Stimulated activated CD4-positive, alpha-beta T cell treated with anti-CD3 and anti-CD28 coated beads, Interleukin-1b, Interleukin-23, amount 100 ng/mL, for 24 hours (primary cell): ENCODE data around the gene CLSTN2.

Experiments
- DNase-seq, 4 experiments: peaks; one replicate each; pipeline ENCODE4 v3.0.0-alpha.2; 2020; ENCODE audit warnings: low read depth in 4 of 4, low spot score in 1 of 4

CLSTN2 gene

DNA sequence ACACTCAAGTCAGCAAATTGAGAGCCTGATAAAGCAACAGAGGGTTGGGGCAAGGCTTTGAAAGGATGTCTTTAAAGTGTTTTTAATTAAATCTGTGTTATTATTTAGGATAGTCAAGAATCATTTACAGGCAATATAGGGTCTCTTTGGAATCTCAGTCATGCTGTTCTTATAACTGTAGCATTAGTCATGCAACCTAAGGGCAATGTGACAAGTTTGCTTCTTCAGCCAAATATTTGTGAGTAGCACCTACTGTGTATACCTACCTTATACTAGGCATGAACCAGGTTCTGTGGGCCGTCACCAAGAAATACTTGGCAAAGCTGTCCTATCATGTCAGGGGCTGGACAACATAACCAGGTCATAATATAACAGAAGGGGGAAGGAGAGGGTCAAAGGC lies 558.3 kb downstream of the CLSTN2 start:
- DNase-seq, result no peak

GRCh38 chr3:140494970-140495369 lies 560.0 kb downstream of the CLSTN2 start:
- DNase-seq, result no peak

DNA sequence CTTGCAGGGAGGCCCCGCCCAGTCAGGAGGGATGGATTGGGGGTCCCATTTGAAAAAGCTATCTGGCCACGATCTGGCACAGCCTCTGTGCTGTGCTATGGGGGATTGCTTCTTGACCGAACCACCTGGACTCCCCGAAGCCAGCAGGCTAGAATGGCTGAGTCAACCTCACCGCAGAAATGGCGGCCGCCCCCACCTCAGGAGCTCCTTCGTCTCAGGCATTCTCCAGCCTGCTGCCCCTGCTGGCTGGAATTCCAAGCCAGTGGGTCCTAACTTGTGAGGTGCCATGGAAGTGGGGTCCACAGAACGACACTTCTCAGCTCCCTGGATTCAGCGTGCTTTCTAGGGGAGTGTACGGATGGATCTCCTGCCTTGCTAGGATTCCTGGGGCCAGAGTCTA lies 562.3 kb downstream of the CLSTN2 start:
- no peak for DNase-seq

DNA sequence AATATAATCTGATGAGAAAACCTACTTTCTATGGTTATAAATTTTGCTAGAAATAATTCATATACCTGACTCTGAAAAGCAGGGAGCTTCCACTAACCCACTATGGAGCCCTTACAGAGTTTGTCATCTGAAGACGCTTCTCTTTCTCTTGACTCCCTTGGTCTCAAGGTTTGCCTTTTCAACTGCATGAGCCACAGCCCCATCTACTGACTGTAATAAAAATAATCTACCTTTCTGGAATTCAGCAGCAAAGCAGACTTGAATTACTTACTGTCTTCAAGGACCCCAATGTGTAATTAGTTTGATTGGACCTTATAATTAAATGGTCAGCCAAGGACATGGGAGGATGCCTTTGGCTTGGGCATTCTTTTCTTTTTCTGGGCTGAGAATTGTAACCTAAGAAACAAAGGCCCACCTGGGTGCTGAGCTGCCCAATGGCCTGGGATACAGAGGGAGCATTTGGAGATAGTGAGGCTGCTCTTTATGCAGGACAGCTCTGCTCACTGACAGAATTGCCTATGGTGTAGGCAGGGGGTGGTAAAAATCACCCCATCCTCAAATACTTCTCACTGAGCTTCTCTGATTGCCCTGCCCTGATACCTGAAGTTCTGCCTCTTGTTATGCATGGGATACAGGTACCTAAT lies 564.3 kb downstream of the CLSTN2 start:
- no peak for DNase-seq

GRCh38 chr3:140500473-140500872 lies 565.5 kb downstream of the CLSTN2 start:
- DNase-seq, result no peak

DNA sequence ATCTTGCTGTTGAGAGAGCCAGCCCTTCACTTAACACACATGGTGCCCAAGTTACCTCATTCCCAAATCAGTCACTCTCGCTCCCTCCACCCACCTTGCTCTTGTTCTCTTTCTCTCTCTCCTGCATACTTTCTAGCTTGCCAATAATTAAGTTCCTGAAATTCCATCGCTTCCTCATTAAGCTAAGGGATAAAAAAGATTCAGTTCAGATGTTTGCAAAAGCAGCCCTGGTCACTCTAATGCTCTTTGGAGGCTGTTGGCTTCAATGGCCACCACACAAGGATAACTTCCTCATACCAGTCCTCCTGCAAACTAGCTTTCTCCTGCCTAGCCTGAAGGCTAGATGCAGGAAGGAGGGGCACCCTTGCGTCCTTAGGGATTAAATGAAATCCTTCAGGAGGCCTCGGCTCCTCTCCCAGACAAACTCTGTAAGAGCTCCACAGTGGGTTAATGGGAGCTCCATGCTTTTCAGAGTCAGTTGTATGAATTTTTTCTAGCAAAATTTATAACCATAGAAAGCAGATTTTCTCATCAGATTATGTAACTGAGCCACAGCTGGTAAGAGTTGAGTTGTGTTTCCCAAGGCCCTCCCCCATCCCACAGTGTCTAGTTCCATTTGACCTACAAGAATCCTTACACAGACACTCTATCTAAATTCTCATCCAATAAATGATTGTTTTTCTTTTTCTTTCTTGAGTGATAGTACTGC lies 566.2 kb downstream of the CLSTN2 start:
- no peak for DNase-seq

DNA sequence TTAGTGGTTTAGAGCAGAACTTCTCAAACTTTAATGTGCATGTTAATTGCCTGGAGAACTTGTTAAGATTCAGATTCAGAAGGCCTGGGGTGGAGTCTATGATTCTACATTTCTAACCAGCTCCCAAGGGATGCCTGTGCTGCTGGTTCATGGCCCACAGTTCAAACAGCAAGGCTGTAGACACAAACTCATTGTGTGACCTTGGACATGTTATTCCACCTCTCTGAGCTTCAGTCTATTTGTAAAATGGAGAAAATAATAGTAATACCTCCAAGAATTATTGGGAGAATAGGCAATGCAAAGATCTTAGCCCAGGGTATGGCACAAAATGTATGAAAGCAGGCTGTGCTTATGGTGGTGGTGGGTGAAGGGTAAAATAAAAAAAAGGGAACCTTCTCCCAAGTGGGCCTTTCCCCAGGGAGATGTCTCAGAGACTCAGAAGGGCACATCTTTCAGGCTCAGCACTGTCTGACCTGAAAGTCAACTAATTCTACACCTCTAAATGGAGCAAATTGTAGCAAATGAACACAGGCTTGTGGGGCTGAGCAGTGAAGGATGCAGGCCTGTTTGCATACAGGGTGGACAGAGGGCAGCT lies 566.9 kb downstream of the CLSTN2 start:
- no peak for DNase-seq

GRCh38 chr3:140505213-140505612 lies 570.2 kb downstream of the CLSTN2 start:
- no peak for DNase-seq

GRCh38 chr3:140505876-140506275 lies 570.9 kb downstream of the CLSTN2 start:
- DNase-seq, result no peak

DNA sequence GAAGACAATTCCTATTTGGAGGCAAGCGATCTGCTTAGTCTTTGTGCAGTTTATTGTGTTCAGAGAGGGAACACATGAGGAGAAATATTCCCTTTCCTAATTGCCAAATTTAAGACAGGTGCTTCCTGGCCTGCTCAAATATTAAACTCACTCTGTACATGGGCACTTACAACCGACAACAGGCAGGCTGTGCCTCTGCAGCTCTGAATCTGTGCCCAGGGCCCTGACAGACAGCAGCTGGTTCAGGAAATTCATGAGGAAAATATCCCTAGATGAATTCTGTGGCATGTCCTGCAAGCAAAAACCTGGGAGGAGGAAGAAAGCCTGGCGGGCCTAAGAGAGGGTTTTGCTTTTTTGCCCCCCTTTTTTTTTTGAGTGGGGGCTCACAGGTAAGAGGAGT lies 573.6 kb downstream of the CLSTN2 start:
- DNase-seq, result no peak

- DNase-seq, result no peak
These were observed 574.5 kb downstream of the CLSTN2 start for GRCh38 chr3:140509534-140509933.

GRCh38 chr3:140510303-140510861 lies 575.4 kb downstream of the CLSTN2 start:
- DNase-seq, result no peak

GRCh38 chr3:140521751-140522445 lies 586.9 kb downstream of the CLSTN2 start:
- DNase-seq, result no peak

DNA sequence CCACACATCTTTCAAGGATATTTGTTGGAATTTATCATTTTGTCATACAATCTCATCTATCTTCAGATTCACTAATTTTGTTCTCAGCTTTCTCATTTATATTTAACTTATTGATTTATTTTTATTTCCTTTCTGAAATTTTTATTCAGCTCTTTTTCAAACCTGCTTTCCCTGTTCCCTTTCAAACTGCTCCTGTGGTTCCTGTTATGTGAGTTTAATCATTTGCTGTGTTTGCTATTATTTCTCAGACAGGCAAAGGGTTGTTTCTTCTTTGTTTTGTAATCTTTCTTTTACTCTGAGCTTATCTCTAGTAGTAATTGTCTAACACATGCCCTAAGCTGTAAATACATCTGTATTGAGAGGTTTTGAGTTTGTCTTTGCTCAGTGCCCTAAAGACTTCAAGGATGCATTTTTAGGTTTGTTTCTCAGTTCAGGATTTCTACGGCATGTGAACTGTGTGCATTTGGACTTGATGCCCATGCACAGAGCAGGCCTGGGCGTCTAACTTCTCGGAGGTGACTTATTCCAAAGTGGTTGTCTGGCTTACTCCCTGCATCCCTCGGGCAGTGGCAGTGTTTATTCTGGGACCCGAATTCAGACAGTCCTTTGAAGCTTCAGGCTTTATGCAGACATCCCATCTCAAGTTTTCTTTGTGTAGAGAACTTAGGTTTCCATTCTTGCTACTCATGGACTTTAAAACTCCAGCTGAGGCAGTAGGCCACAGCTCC lies 587.8 kb downstream of the CLSTN2 start:
- no peak for DNase-seq

DNA sequence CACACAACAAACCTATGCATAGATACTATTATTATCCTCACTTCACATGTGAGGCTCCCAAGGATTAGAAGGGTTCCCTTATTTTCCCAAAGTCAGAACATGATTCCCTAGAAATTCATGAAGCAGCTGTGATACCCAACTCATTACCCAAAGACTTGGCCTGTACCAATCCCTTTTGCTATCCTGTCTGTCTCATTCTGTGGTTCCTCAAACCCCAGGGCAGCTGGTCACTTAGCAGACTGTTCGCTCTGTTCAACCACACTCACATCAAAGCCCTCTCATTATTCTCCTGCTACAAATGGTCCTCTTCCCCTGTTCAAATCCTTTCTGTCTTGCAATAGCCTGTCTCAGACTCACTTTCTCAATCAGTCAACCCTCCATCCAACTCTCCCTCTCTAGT lies 588.6 kb downstream of the CLSTN2 start:
- DNase-seq, result no peak

DNA sequence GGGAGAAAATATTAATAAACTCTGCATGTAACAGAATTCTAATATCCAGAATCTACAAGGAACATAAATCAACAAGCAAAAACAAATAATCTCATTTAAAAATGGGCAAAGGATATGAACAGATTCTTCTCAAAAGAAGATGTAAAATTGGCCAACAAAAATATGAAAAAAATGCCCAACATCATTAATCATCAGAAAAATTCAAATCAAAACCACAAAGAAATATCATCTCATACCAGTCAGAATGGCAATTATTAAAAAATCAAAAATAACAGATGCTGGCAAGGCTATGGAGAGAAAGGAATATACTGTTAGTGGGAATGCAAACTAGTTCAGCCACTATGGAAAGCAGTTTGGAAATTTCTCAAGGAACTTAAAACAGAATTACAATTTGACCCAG lies 592.2 kb downstream of the CLSTN2 start:
- no peak for DNase-seq

DNA sequence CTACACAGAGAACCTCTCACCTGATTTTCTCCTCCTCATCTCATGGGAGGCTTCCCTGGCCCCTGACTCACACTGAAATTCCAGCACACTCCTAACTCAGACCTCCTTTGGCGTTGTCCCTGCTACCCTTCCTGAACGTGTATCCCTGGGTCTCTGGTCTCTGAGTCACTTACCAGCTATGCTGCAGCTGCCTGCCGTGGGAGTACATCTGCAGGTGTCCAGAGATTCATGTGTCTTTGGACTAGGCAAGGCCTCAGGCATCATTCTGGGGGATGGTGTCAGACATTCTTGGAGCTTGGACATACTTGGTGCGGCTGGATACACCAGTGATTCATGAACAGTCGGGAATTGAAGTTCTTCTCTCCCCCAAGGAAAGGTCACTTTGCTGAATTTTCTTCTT lies 594.1 kb downstream of the CLSTN2 start:
- DNase-seq, result no peak

DNA sequence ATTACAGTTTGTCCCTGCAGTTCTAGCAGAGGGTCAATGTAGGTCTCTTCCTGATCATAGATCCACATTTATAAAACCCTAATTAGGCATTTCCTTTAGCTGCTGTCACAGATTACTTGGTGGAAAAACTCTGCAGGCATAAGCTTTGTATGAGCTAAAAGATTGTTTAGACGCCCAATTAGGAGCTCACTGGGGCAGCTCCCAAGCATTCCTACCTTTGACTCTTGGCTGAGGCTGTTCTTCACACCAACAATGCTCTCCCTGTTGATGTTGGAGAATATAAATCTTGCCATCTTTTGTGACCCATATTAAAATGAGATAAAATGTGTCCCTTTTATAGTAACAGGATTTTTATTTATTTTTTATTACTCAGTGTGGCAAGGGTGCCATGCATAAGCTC lies 594.6 kb downstream of the CLSTN2 start:
- no peak for DNase-seq

DNA sequence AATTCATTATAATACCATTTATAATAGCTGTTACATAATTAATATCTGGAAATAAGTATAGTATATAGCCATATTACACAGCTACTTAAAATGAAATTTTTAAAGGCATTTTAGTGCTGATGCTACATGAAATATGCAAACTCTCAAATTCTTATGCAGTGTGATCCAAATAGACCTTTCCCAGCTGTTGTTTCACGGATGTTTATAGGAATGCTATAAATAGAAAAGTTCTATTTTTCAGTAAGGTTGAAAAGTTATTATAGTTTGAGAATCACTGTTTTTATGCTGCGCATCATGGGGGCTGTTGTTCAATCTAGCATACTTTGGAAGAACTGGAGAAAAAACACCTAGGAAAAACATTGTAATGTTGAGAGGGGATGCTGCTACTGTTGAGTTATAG lies 595.1 kb downstream of the CLSTN2 start:
- no peak for DNase-seq

- no peak for DNase-seq
These were observed 595.6 kb downstream of the CLSTN2 start for GRCh38 chr3:140530603-140531002.

- no peak for DNase-seq
These were observed 597.9 kb downstream of the CLSTN2 start for GRCh38 chr3:140532793-140533330.
